Astrocyte of the cerebellum (primary cell): ENCODE results near the gene RTN4R.

Experiments
- DNase-seq: peaks from one replicate; pipeline ENCODE4 v3.0.0-alpha.2; 2011; ENCODE audit warnings: low read depth
- H3K4me3 ChIP-seq: 2 replicates; pipeline ENCODE4 v1.5.1; 2011; ENCODE audit warnings: mild to moderate bottlenecking, low read depth, low read length, moderate library complexity
- in situ Hi-C: cut with HindIII; loops from 2 replicates; pipeline ENCODE4 v1.10.0; 2017; ENCODE audit warnings: low sequenced_read_pairs
- TF ChIP-seq, protein P1 (sequence below): IDR thresholded peaks from 2 replicates; pipeline ENCODE4 v1.5.1; 2012; ENCODE audit warnings: low read length, low read depth, moderate library complexity, mild to moderate bottlenecking; ENCODE audit errors: missing control alignments

RTN4R gene

DNA sequence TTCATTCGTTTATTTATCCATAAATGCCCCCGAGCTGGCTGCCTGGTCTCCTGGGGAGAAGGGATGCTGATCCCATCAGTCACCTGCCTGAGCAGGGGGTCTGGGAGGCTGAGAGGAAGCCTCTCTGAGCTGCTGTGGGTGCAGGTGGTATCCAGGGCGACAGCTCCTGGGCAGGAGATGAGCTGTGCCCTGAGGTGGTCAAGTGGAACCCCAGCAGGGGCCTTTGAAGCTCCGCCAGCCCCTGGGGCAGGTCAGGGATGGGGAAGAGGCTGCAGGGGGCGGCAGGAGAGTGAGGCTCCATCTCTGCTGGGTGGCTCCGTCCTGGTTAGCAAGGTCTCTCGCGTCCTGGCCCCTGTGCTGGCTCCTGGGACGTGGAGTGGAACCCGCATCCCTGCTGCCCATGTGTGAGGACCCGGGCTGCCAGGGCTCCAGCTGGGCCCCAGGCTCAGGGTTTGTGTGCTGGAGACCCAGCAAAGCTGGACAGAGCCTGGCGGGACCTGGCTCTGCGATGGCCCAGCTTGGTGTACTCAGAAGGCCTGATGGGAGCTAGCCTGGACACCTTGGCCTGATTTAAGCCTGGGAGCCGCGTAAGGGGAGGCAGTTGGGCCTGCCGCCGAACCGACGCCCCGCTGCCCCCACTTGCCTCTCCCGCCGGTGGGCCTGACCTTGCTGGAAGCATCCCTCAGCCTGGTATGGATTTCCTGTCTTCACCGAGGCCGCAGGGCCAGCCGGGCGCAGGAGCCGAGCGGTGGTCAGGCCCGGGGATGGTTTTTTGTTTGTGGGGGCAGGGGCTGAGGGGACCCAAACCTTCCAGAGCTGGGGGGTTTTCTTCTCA lies 44.5 kb downstream of the RTN4R start:
- no peak overlapping the region for H3K4me3 ChIP-seq
- TF ChIP-seq, protein P1, sequence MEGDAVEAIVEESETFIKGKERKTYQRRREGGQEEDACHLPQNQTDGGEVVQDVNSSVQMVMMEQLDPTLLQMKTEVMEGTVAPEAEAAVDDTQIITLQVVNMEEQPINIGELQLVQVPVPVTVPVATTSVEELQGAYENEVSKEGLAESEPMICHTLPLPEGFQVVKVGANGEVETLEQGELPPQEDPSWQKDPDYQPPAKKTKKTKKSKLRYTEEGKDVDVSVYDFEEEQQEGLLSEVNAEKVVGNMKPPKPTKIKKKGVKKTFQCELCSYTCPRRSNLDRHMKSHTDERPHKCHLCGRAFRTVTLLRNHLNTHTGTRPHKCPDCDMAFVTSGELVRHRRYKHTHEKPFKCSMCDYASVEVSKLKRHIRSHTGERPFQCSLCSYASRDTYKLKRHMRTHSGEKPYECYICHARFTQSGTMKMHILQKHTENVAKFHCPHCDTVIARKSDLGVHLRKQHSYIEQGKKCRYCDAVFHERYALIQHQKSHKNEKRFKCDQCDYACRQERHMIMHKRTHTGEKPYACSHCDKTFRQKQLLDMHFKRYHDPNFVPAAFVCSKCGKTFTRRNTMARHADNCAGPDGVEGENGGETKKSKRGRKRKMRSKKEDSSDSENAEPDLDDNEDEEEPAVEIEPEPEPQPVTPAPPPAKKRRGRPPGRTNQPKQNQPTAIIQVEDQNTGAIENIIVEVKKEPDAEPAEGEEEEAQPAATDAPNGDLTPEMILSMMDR, result no peak
- in situ Hi-C loops, result no loop called here
- no peak for DNase-seq

DNA sequence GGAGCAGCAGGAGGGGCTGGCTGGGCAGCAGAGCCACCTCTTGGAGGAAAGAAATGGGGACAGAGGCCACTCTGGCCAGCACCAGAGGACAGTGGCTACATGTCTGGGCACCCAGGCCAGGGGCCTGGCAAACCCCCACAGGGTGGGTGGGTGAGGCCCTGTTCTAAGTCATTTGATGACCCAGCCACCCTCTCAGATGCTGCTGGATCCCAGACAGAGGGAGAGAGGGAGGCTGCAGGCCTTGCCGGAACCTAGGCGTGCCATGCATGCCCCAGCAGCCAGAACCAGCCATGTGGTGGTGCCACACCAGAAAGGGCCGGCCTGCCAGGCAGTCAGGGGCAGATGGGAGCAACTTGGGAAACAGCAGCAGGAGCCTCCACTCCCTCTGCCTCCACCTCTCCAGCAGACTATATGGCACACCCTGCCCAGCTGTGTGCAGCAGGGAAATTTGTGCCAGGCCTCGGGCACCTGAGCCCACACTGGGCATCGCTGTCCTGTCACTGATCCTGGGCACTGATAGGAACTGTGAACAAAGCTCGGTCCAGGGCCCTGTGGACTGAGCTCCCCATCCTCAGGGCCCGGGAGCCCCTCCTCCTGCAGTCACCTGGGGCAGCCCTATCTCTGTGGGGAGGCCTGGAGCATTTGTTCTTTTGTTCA lies 45.2 kb downstream of the RTN4R start:
- DNase-seq, result no peak
- no peak overlapping the region for H3K4me3 ChIP-seq
- in situ Hi-C loops, result no loop called here
- TF ChIP-seq, protein P1, result no peak

DNA sequence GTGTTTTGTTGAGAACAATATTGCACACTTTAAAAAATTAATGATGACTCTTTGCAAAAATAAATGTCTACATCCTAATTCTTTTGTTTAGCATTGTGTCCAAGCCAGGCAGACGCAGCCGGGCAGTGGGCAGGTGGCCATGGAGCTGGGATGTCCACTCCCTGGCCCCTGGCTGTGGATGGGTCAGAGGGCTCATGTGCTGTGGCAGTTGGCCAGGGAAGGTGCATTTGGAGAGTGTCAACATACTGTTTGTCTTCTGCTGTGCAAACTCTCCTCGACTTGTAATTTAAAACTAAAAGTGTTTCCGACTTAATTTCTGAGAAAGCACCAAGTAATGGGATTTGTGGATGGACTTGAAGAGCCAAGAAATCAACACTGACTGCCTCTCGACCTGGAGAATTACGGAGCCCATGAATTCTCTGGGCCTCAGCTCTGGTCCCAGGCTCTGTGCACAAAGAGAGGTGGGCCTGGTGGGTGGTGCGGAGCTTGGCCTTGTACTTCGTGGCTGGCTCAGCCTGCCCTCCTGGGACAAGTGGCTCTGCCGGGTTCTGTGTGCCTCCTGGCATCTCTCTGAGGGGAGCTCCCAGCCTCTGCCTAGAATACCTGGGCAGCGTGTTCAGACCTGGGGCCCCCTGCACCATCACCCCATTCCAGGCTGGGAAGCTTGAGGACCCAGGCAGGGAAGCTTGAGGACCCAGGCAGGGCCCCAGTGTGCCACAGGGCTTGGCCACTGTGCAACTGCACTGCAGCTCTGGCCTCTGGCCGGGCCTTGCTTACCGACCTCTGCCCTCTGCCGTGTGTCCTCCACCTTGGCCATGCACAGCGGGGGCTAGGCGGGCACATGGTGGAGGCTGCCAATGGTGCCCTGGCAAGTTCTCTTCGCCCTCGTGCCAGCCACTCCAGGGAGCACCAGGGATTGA lies 46.4 kb downstream of the RTN4R start:
- no peak for DNase-seq
- in situ Hi-C loops, result no loop called here
- H3K4me3 ChIP-seq, result no peak overlapping the region
- TF ChIP-seq, protein P1, result no peak

DNA sequence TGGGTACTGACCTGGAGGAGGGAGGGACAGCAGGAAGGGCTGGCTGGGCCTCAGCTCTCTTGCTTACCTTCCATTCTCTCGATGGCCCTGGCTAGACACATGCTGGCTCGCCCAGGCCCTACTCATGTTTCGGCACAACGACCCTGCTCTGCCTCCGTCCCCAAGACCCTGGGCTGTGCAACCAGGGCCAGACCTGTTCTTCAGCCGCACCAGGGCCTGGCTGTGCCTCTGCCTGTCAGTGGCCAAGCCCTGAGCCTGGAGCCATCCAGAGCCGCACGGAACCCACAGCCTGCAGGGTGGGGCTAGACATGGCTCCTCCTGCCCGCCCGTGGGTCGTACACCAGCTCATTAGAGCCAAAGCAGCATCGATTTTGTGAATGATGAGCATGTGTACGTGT lies 47.5 kb downstream of the RTN4R start:
- DNase-seq, result no peak
- in situ Hi-C loops, result no loop called here
- H3K4me3 ChIP-seq, result no peak overlapping the region
- TF ChIP-seq, protein P1, result no peak

DNA sequence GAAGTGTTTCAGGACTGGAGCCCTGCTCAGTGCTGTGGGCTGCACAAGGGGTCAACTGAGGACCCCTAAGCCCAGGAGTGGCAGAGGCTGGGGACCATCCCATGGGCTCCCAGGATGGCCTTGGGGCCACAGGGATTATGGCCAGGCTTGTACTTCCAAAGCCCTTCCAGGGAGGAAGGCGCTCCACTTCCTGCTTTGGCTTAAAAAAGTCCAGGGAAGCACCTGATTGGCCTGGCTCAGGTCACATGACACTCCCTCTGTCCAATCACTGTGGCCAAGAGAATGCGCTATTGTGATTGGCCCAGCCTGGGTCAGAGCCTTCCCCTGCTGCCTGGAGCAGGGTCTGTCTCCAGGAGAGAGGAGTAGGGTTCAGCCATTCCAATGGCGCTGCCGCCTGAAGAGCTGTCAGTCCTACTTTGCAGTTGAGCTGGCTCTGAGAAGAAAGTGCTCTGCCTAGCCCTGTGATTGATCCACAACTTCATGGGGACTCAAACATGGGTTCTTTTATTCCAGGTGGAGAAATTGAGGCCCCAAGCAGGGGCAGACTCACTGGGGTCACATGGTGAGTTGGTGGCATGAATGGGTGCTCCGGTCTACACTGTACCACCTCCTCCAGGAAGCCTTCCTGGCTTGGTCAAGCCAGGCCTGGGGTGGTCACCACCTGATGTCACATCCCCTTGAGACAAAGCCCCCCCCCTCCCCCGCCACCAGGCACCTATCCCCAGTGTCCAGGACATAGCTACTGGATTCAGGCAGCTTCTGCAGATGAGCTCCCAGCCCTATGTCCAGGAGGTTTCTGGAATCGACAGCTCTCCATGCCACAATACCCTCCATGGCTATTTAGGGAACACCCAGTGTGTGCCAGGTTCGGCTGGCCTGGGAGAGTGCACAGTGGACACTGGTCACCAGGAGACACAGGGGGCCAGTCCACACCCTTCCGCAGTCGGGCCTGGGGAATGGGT lies 48.2 kb downstream of the RTN4R start:
- no peak for DNase-seq
- TF ChIP-seq, protein P1, result no peak
- in situ Hi-C loops, result no loop called here
- H3K4me3 ChIP-seq, result no peak overlapping the region
